Loucy (cell line): ENCODE results near the gene FAM219A.
"Not testable (repeated sequence)": the region's sequence is repeated elsewhere in the genome, so short reads cannot be mapped to it uniquely, and the experiment has no call there.

Experiments
- H2AFZ ChIP-seq: fragments of 200-600 bp; sonication (generic); 2 replicates; pipeline ENCODE4 v1.6.0; 2016; ENCODE audit warnings: antibody characterized with exemption, mild to moderate bottlenecking, low read length, moderate library complexity
- H3F3A ChIP-seq: fragments of 200-600 bp; 2 replicates; pipeline ENCODE4 v1.6.0; 2016; ENCODE audit warnings: antibody characterized with exemption, low read depth, mild to moderate bottlenecking
- H3K27me3 ChIP-seq: fragments of 200-600 bp; sonication (generic); 2 replicates; pipeline ENCODE4 v1.6.1; 2014; ENCODE audit warnings: low read length, mild to moderate bottlenecking; ENCODE audit not compliant: insufficient read depth, poor library complexity, severe bottlenecking
- H3K36me3 ChIP-seq: fragments of 200-600 bp; sonication (generic); 2 replicates; pipeline ENCODE4 v1.6.1; 2016; ENCODE audit warnings: low read length; ENCODE audit not compliant: insufficient read depth
- H3K4me1 ChIP-seq: fragments of 200-600 bp; sonication (generic); 2 replicates; pipeline ENCODE4 v1.5.1; 2014; ENCODE audit warnings: low read length, mild to moderate bottlenecking; ENCODE audit not compliant: insufficient read depth, poor library complexity, severe bottlenecking
- H3K4me2 ChIP-seq: fragments of 200-600 bp; sonication (generic); 2 replicates; pipeline ENCODE4 v1.6.0; 2014; ENCODE audit warnings: antibody characterized with exemption, low read length, low read depth, mild to moderate bottlenecking; ENCODE audit not compliant: poor library complexity, severe bottlenecking
- H3K4me3 ChIP-seq: fragments of 200-600 bp; sonication (generic); 2 replicates; pipeline ENCODE4 v1.5.1; 2014; ENCODE audit warnings: low read length, mild to moderate bottlenecking, mixed read lengths; ENCODE audit not compliant: poor library complexity, severe bottlenecking
- H3K79me2 ChIP-seq: fragments of 200-600 bp; sonication (generic); 2 replicates; pipeline ENCODE4 v1.6.1; 2014; ENCODE audit warnings: low read length; ENCODE audit not compliant: insufficient read depth
- H3K9ac ChIP-seq: fragments of 200-600 bp; sonication (generic); 2 replicates; pipeline ENCODE4 v1.6.0; 2014; ENCODE audit warnings: mild to moderate bottlenecking, low read depth, low read length, moderate library complexity; ENCODE audit not compliant: poor library complexity, severe bottlenecking
- H3K9me2 ChIP-seq: fragments of 200-600 bp; sonication (generic); replicated peaks from 2 replicates; pipeline ENCODE4 v1.6.1; 2016; ENCODE audit warnings: low read depth, low read length, mixed read lengths
- H3K9me3 ChIP-seq: fragments of 200-600 bp; sonication (generic); 2 replicates; pipeline ENCODE4 v1.6.1; 2014; ENCODE audit warnings: mild to moderate bottlenecking, antibody characterized with exemption, low read length, low read depth; ENCODE audit not compliant: insufficient read depth
- H4K20me1 ChIP-seq: fragments of 200-600 bp; sonication (generic); 2 replicates; pipeline ENCODE4 v1.6.0; 2014; ENCODE audit warnings: antibody characterized with exemption, low read length, mild to moderate bottlenecking; ENCODE audit not compliant: insufficient read depth, poor library complexity, severe bottlenecking
- CTCF ChIP-seq: fragments of 200-600 bp; sonication (generic); conservative IDR thresholded peaks from 2 replicates; pipeline ENCODE4 v1.5.1; 2014; ENCODE audit warnings: mild to moderate bottlenecking, antibody characterized with exemption, low read length
- EZH2phosphoT487 ChIP-seq: fragments of 200-600 bp; IDR thresholded peaks from 2 replicates; pipeline ENCODE4 v1.6.1; 2018; ENCODE audit warnings: antibody characterized with exemption, mild to moderate bottlenecking, moderate library complexity, borderline replicate concordance

Gene FAM219A

GRCh38 chr9:34362614-34363214 is 95.7 kb downstream of the FAM219A start:
- Histone ChIP-seq H3K79me2 (no peaks in the 10 kb centered on the region), H3K4me2 (no peak overlapping the region), H3K27me3 (no peaks in the 10 kb centered on the region), H3K4me3 (no peak overlapping the region), H2AFZ (no peak overlapping the region), H3K4me1 (peaks cover 3% of the 10 kb centered on the region), H3K36me3 (no peaks in the 10 kb centered on the region), H3K9me3 (no peaks in the 10 kb centered on the region), H3F3A (no peaks in the 10 kb centered on the region), H3K9me2 (no peaks in the 10 kb centered on the region), H4K20me1 (no peaks in the 10 kb centered on the region), H3K9ac (no peak overlapping the region)
- TF ChIP-seq CTCF (no peak), EZH2phosphoT487 (no peak)

- not testable (repeated sequence) for H3K27me3 ChIP-seq, H3F3A ChIP-seq, H3K9me2 ChIP-seq, H2AFZ ChIP-seq, H3K4me2 ChIP-seq, H3K4me3 ChIP-seq, H3K9me3 ChIP-seq, H3K36me3 ChIP-seq, H4K20me1 ChIP-seq, H3K9ac ChIP-seq, H3K4me1 ChIP-seq, H3K79me2 ChIP-seq
These were observed 105.4 kb downstream of the FAM219A start for GRCh38 chr9:34352957-34353356.

GRCh38 chr9:34352122-34352652 is 106.2 kb downstream of the FAM219A start:
- not testable (repeated sequence) for H2AFZ ChIP-seq, H3K36me3 ChIP-seq, H3K4me3 ChIP-seq, H3K9me2 ChIP-seq, H3K4me2 ChIP-seq, H4K20me1 ChIP-seq, H3K4me1 ChIP-seq, H3K9me3 ChIP-seq, H3F3A ChIP-seq, H3K27me3 ChIP-seq, H3K9ac ChIP-seq, H3K79me2 ChIP-seq

GRCh38 chr9:34349324-34349723 is 109.0 kb downstream of the FAM219A start:
- Histone ChIP-seq H3K9ac (no peak overlapping the region), H3F3A (no peaks in the 10 kb centered on the region), H3K27me3 (no peaks in the 10 kb centered on the region), H3K36me3 (no peaks in the 10 kb centered on the region), H2AFZ (no peak overlapping the region), H3K9me3 (no peaks in the 10 kb centered on the region), H3K9me2 (no peaks in the 10 kb centered on the region), H3K79me2 (no peaks in the 10 kb centered on the region), H3K4me3 (no peak overlapping the region), H4K20me1 (no peaks in the 10 kb centered on the region), H3K4me2 (no peak overlapping the region), H3K4me1 (no peaks in the 10 kb centered on the region)
- TF ChIP-seq CTCF (no peak), EZH2phosphoT487 (no peak)
